NCI-H526 (cell line): Measurements from ENCODE around the gene OR1J2.
A peak's percentile ranks its signal among the peaks of the same experiment; 100 is the strongest.
"Not testable (repeated sequence)": the region's sequence is repeated elsewhere in the genome, so short reads cannot be mapped to it uniquely, and the experiment has no call there.

ENCODE experiments used
- DNase-seq, 2 experiments: peaks; one replicate each; lab custom pipeline; 2025; lab: John Stamatoyannopoulos, UW

Gene OR1J2, protein sequence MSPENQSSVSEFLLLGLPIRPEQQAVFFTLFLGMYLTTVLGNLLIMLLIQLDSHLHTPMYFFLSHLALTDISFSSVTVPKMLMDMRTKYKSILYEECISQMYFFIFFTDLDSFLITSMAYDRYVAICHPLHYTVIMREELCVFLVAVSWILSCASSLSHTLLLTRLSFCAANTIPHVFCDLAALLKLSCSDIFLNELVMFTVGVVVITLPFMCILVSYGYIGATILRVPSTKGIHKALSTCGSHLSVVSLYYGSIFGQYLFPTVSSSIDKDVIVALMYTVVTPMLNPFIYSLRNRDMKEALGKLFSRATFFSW

DNA sequence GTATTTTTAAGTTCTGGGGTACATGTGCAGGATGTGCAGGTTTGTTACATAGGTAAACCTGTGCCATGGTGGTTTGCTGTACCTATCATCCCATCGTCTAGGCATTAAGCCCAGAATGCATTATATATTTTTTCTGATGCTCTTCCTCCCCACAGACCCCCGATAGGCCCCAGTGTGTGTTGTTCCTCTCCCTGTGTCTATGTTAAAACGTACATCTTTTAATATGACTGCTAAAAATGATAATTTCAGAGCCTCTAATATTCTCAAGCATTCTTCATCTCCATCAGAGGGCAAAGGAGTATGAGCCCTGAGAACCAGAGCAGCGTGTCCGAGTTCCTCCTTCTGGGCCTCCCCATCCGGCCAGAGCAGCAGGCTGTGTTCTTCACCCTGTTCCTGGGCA is at the start of gene OR1J2:
TSS of gene OR1J2 (plus strand) at position 301 of the 400 bp plus-strand sequence. CDS start at position 301, 0 bp downstream.
- no peak for DNase-seq

DNA sequence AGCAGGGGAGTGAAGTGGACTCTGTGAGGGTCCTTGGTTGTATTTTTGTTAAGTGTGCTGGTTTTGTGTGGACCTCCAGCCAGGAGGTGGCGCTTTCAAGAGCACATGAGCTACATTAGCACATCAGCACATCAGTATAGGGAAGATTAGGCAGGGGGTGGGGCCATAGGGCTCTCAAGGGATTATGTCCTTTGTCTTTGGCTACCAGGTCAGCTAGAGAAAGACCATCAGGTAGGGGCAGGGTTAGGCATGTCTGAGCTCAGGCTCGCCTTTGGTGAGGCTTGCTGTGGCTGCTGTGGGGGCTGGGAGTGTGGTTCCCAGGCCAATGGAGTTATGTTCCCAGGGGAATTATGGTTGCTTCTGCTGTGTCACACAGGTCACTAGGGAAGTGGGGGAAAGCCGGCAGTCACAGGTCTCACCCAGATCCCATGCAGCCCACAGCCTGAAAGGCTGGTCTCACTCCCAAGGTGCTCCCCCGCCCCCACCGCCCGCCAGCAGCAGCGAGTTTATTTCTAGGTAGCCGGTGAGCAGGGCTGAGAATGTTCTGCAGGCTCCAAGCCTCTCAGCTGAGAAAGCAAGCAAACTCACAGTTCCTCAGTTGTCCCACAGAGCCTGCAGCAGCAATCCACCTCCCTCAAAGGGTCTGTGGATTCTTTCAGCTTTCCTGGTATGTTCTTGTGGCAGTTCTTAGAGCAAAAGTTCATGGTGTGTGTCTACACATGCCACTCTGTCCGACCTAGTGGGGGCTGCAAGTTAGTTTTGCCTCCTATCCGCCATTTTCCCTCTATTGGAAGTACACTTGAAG is 46.6 kb upstream of the OR1J2 start:
- peak; percentile 33 to 58 for DNase-seq

DNA sequence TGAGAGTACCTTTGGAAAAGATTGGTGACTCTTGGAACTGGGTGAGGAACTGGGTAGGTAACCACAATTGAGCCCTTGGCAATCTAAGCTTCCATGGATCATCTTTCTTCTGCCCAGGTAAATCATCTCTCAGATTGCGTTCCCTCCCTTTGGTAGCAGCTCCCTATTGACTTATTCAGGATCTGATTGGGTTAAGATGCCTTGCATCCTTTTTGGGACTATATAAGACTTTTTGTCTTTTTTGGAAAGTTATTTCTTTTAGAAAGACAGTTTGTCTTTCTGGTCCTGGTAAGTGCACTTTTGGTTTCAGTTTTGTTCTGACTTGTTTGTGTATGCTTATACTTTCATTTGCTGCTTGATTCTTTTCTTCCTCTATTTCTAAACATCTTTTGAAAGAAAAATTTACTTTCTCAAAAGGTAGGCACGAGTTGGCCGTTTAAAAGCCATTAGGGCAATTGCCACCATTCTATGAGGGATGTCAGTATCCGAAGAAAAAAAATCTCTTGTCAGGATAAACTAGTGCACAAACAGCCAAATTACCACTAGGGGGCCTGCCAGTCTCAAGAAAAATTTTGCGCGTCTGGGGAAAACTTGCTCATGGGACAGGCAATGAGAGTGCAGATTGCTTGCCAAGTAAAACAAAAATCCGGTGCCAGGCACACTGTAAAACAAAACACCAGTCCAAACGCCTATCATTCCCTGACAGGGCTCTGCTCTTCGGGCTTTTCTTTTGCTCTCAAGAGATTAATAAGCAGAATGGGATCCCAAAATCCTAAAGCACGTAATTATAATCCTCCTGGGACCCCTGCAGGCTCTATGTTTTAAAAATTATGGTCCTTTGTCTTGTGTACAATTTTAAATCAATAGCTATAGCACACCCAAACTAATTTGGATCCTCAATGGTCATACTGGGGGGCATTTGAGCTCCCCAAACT is 45.7 kb upstream of the OR1J2 start:
- DNase-seq, result peak; percentile 67 to 86

DNA sequence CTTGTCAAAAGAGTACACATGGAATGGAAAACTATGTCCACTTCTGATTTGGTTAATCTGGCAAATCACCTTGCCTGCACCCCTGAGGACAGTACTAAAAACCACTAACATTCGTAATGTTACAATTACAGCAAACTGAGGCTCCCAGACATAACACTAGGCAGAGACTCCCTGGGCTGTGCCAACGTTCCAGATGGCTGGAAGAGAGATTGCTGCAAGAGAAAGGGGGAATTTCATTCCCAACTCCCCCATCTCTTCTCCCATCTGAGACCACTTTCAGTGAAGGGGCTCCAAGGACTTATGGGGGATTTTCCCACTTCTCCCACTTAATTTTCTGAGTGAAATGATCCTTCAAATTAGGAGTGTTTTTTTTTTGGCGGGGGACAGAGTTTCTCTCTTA is 44.1 kb upstream of the OR1J2 start:
- DNase-seq, result no peak

DNA sequence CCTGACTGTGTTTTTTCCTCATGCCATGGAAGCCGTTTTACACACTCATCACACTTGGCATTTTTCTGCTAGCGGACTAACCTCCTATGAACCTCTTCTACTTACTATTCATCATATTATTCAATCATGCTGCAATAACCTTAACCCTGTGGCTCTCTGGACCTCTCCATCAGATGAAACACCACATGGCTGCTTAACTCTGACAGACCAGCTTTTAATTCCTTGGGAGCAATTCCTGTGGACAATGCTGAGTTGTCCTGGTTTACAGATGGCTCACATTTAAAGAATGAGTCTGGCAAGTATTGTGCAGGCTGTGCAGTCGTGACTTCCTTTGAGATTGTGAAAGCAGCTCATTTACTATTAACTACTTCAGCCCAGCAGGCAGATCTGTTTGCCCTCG is 41.9 kb upstream of the OR1J2 start:
- DNase-seq, result no peak

DNA sequence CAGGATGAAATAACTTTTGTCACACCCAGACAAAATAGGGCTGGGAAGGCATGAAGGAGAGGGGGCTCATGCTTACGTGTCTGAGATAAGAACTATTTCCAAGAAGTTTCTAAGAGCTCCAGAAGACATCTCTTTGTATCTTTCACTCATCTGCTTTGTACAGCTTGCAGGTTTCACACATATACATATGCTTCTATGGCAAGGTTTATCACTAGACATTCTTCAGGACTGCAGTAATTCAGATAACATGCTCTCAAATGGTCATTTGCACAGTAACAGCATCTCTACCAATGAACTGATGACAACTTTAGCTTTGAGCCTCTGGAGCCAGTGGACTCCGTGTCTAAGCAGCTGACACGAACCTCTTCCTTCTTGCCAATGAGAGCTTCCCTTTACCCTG is 36.0 kb upstream of the OR1J2 start:
- no peak for DNase-seq

DNA sequence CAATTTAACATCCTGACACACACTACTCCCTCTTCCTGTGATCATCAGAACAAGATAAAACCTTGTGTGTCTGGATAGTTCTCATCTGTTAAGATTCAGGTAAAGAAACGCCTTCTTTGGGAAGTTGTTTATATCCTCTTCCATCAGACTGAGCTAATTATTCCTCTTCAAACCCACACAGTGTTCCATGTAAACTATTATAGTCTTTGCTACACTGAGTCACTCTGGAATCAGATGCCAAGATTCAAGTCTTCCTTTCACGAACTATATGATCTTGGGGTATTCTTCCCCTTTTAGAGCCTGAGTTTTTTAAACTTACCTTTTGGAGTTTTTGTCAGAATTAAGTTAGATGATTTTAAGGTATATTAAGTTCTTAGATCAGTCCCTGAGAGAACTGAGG is 34.9 kb upstream of the OR1J2 start:
- no peak for DNase-seq

DNA sequence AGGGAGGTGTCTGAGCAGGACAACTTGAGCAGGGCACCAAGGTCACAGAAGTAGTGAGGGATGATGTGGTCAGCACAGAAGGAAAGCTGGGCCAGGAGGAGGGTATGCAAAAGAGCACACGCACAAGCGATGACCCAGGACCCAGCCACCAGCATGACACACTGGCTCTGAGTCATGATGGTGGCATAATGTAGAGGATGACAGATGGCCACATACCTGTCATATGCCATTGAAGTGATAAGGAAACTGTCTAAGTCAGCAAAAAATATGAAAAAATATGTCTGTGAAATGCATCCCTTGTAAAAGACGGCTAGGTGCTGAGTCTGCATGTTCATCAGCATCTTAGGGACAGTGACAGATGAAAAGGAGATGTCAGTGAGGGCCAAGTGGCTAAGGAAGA is 33.3 kb upstream of the OR1J2 start:
- DNase-seq, result no peak

DNA sequence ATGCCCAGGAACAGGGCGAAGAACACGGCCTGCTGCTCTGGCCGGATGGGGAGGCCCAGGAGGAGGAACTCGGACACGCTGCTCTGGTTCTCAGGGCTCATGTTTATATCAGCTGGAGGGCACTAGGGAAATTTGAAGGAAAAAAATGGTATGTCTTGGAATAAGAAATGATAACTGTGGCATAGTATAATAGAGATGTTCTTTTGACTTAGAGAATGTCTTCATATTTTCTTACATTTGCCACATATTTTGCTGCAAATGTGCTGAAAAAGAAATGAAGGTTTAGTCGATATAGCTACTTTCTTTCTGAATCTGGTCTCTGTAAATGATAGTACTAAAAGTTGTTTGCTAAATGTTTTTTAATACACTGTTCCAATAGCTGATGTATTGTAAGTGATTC is 32.8 kb upstream of the OR1J2 start, which contains the start of gene OR1J1:
TSS of gene OR1J1 (minus strand) at position 101 of the 400 bp plus-strand sequence. CDS start at position 101, 0 bp downstream.
- no peak for DNase-seq

DNA sequence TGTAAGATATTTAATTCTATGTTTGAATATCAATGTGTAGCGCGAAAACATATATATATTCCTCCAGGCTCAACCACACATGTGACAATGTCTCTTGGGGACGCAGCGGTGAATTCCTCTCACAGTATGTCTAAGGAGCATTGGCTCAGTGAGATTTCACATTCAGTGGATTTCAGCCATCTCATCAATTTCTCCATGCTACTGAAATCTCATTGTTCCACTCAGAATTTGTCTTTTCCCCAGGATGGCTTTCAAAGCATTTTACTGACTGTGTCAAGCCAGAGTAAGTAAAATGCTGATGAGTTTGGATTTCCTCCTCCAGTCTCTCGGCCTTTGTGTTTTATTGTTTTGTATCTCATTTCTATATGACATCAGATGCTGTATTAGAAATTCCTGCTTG is 31.5 kb upstream of the OR1J2 start:
- no peak for DNase-seq

DNA sequence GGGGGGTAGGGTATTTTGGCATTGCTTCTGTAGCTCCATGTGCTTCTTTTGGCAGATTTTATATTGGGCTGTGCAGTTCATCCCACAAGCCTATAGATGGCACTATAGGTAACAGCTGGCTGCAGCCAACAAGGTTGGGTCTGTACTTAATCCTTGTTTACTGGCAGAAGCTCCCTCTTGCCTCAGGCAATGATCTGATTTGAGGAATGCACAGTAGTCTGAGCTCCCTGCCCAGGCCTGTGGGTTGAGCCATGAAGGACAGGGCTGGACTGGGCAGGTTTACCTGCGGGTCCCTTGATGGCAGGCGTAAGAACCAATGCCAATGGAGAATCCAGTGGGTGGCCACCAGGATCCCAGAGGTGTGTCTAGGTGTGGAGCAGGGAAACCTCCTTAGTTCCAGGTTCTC is 11.7 kb upstream of the OR1J2 start:
- peak; percentile 12 to 51 for DNase-seq

DNA sequence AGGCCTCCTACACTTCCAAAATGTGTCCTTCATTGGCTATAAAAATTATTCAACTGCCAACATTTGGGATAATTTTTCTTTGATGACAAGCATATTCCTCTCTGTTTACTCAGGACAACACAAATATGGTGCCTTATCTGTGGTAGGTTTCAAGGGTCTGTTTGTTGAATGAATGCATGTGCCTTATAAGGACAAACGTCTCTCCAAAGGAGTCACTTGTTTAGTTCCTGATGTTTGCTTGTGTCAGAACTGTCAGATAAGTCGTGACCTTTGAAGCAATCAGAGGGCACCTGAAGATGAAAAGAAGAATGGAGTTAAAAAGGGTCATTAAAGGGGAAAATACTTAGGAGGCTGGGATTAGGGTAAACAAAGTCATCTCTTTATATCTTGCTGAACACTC is 3.6 kb upstream of the OR1J2 start:
- no peak for DNase-seq

DNA sequence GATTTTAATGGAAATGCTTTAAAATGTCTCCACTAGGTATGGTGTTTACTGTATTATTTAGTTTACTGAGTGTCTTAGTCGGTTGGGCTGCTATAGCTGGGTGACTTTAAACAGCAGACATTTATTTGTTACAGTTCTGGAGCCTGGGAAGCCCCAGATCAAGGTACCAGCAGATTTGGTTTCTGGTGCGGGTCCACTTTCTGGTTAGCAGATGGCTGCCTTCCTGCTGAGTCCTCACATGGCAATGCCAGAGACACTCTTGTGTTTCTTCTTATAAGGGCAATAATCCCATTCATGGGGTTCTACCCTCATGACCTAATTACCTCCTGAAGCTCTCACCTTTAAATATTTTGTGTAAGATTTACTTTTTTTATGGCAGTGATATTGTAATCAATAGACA is 7.6 kb downstream of the OR1J2 start:
- DNase-seq, result no peak

DNA sequence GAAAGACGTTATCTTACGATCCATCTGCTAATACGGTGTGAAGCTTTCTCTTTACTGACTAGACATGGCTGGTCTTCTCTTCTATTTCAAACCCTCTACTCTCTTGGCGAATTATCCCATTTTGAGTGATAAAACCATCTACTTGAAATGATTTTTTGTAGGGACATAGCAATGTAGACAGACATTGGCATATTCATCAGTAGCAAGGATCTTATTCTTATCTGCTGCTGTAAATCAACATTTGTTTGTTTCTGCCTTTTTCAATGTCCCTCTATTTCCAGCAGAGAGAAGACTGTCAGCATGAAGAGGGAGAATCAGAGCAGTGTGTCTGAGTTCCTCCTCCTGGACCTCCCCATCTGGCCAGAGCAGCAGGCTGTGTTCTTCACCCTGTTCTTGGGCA is 8.2 kb downstream of the OR1J2 start, which contains the start of gene OR1J4:
TSS of gene OR1J4 (plus strand) at position 301 of the 400 bp plus-strand sequence. CDS start at position 301, 0 bp downstream.
- no peak for DNase-seq

DNA sequence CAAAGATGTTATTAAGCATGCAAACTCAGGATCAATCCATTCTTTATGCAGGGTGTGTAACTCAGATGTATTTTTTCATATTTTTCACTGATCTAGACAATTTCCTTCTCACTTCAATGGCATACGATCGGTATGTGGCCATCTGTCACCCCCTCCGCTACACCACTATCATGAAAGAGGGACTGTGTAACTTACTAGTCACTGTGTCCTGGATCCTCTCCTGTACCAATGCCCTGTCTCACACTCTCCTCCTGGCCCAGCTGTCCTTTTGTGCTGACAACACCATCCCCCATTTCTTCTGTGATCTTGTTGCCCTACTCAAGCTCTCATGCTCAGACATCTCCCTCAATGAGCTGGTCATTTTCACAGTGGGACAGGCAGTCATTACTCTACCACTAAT is 8.8 kb downstream of the OR1J2 start:
- no peak for DNase-seq

DNA sequence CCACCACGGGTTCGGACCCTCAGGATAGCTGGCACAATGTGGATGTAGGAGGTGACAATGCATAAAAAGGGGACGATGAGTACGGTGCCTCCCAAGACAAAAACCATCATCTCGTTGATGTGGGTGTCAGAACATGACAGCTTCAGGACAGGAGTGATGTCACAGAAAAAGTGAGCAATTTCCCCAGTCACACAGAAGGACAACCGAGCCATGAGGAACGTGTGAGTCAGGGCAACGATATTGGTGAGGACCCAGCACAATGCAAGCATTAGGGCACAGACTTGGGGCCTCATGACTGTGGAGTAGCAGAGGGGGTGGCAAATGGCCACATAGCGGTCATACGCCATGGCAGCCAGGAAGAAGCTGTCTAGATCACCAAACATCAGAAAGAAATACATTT is 16.0 kb downstream of the OR1J2 start:
- no peak for DNase-seq

DNA sequence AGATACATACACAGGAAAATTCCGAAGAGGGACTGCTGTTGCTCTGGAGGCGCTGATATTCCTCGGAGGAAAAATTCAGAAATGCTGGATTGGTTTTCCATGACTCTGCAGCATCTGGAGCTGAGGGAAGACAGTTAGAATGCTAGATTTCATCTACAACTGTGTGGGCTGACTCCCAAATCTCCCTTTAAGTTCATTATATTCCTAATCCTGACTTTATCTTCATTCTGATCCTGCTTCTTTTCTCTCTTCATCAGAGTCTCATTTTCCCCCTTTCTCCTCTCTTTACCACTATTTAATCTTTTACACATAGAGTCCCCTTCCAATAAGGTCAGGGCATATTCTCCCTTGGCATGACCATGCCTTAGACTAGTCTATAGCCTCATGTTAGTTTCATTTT is 16.6 kb downstream of the OR1J2 start, which contains the start of gene OR1N1:
TSS of gene OR1N1 (minus strand) at position 101 of the 400 bp plus-strand sequence. CDS start at position 101, 0 bp downstream.
- DNase-seq, result no peak

DNA sequence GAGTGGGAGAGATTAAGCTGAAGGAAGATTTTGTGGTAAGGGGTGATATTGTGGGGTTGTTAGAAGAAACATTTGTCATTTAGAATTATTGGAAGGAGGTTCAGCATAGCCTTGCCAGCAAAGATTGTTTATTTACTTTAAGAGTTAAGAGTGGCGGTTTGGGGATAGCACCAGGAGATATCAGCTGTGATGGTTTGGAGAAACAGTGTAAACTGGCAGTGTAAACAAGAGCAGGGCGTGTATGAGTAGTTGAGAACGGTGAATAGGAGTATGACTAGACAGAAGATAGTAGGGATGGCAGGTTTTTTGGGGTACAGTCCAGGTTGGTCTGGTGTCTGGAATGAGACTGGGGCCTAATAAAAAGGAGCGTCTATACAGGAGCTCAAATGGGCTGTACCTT is 20.6 kb downstream of the OR1J2 start:
- DNase-seq, result not testable (repeated sequence)

DNA sequence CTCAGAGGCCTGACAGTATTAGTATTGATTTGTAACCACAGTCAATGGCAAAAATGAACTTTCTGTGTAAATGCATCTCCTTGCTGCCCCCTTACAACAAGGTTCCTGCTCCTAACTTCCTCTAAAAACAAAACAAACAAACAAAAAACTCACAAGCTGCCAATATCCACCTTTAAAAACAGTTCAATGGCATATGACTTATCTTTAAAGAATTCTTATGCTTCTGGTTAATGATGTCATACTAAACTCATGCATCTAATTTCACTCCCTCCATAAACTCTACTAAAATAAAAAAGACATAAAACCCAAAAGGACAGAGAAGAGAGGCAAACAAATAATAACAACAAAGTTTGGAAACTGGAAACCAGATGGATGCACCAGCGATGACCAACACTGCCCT is 25.5 kb downstream of the OR1J2 start:
- DNase-seq, result no peak

DNA sequence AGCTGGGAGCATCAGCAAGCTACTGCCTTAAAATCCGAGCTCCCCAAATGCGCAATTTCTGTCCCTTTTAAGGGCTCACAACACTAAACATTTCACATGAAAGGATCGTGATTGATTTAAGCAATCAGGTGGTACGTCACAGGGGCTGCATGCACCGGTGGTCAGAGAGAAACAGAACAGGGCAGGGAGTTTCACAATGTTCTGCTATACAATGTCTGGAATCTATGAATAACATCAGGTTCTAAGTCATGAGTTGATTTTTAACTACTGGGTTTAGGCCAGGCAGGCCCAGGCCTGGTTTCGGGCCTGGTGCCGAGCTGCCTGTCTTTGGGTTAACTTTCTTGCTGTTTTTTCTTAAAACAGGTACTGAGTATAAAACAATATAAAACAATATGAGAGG is 26.5 kb downstream of the OR1J2 start:
- not testable (repeated sequence) for DNase-seq

DNA sequence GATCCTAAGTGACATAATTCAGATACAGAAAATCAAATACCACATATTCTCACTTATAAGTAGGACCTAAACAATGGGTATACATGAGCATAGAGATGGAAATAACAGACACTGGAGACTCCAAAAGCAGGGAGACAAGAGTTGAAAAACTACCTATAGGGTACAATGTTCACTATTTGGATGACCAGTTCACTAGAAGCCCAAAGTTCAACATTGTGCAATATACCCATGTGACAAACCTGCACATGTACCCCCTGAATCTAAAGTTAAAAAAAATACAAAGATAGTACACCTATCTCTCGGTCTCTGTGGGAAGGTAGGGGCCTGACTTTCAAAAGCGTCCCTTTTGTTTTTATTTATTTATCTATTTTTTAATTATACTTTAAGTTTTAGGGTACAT is 28.2 kb downstream of the OR1J2 start:
- DNase-seq, result no peak

DNA sequence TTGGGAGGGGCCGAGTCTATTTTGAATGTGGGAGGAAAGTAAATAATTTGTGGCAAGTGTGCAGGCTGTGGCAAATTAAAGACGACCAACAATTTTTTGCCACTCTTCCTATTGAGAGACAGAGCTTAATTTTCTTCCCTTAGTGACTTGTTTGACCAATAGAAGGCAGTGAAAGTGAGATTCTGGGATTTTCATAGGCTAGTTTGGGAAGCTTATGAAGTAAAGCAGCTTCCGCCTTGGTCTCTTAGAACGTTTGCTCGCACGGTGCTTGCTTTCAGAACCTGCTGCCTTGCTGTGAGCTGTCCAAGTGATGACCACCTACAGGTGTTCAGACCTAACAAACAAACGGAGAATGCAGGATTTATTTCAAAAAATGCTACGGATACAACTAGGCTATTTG is 35.6 kb downstream of the OR1J2 start:
- DNase-seq, result no peak
